ENCODE measurements around the gene RFX1. TPM values are rescaled to one million over a fixed set of nuclear protein-coding genes. Genes with fewer than 3 reads are reported as not detected.

Gene RFX1
- total and polyA plus RNA-seq, 2 of the 13 experiments (the other 11 are each of a cell fraction or from before 2014, with no cell fraction given): 1.1 to 1.3 TPM

- TF ChIP-seq ZNF180 (CRISPR knock-in tag; IDR thresholded peaks at IDR 0.05; ENCODE audit: borderline replicate concordance, low read depth) (no peak), SIN3B (IDR thresholded peaks at IDR 0.05; ENCODE audit: low read length) (no peak), PRMT3 (CRISPR knock-in tag; IDR thresholded peaks at IDR 0.05; ENCODE audit: borderline replicate concordance, low read depth) (no peak), GTF3A (CRISPR knock-in tag; conservative IDR thresholded peaks at IDR 0.05) (no peak), ZNF549 (CRISPR knock-in tag; IDR thresholded peaks at IDR 0.05) (no peak), TRIM22 (IDR thresholded peaks at IDR 0.05) (no peak), NFKB2 (CRISPR knock-in tag; IDR thresholded peaks at IDR 0.05; ENCODE audit: borderline replicate concordance) (no peak)
Measured at GRCh38 chr19:13960863-13961784, 45.0 kb downstream of the RFX1 start (continued).

GRCh38 chr19:13959962-13960862 lies 45.9 kb downstream of the RFX1 start:
- no peak overlapping the region for H3K9ac ChIP-seq (ENCODE audit: insufficient read depth, low read depth, low read length)
- no peaks in the 10 kb centered on the region for H3K79me2 ChIP-seq (ENCODE audit: insufficient read depth, low read length)
- WGBS (ENCODE audit: low lambda C conversion rate): 97% methylated on average over 23 of the region's 27 CpGs
- H3K4me2 ChIP-seq (ENCODE audit: low read depth, low read length): no peak overlapping the region
- POLR2A ChIA-PET: no interaction called here
- no peaks in the 10 kb centered on the region for H3K27me3 ChIP-seq (ENCODE audit: control insufficient read depth in 1 of 2, insufficient read depth in 2 of 2, low read length in 2 of 2)
- no peak overlapping the region for H3K4me3 ChIP-seq (replicated peaks in 1 of 3; ENCODE audit: insufficient read depth in 1 of 3, low read depth in 2 of 3, low read length in 3 of 3)
- DNase-seq (ENCODE audit: low spot score) (no peak), ATAC-seq (peak; percentile 66), FAIRE-seq (no peak)
- in situ Hi-C loops (cut with HindIII; ENCODE audit: extremely low pct_ligation_motif_present, low pct_unique_long_range_greater_than_20kb): no loop called here
- H4K20me1 ChIP-seq (ENCODE audit: insufficient read depth, low read length): no peaks in the 10 kb centered on the region
- H3K9me3 ChIP-seq (ENCODE audit: low read length): no peaks in the 10 kb centered on the region
- no TSS peak for BruUV-seq (replicated peaks)
- peaks cover 20 to 46% of the 10 kb centered on the region in 2 experiments; a peak in 4 of 5 replicates for H3K36me3 ChIP-seq (replicated peaks in 1 of 2; ENCODE audit: control insufficient read depth in 1 of 2, insufficient read depth in 2 of 2, low read length in 2 of 2)
- no peak overlapping the region for H3K27ac ChIP-seq (ENCODE audit: extremely low read length, insufficient read depth, low read length)
- CTCF ChIA-PET (ENCODE audit: low intra/inter-chr PET ratio, low total read pairs): no interaction called here
- intact Hi-C loops (cut with micrococcal nuclease; ENCODE audit: unreplicated experiment): no loop called here
- H2AFZ ChIP-seq (ENCODE audit: low read length): no peak overlapping the region
- no peaks in the 10 kb centered on the region for H3K4me1 ChIP-seq (ENCODE audit: insufficient read depth, low read length)
- TF ChIP-seq ZNF740 (CRISPR knock-in tag; IDR thresholded peaks at IDR 0.05): peak; percentile 53; the same call in 1 of the 2 replicates
- peak; percentile 84 for TF ChIP-seq AGO2 (optimal IDR thresholded peaks at IDR 0.05; ENCODE audit: low read depth, low read length)
- TF ChIP-seq HNRNPL (IDR thresholded peaks at IDR 0.05; ENCODE audit: low read depth, low read length): 0 out of 2 replicates have a peak, but pooled peaks have one; percentile 49
- no peak for TF ChIP-seq DPF2 (CRISPR knock-in tag; IDR thresholded peaks at IDR 0.05; ENCODE audit: borderline replicate concordance, low read depth)
- no peak for TF ChIP-seq UBTF (CRISPR knock-in tag; IDR thresholded peaks at IDR 0.05)
- 0 out of 2 replicates have a peak, but pooled peaks have one; percentile 20 for TF ChIP-seq PATZ1 (CRISPR knock-in tag; IDR thresholded peaks at IDR 0.05)
- peak; percentile 1 for TF ChIP-seq RBM22 (optimal IDR thresholded peaks at IDR 0.05; ENCODE audit: low read length)
